ENCODE data around the gene GFOD2.
"Not testable (repeated sequence)": the region's sequence is repeated elsewhere in the genome, so short reads cannot be mapped to it uniquely, and the experiment has no call there.

Gene GFOD2

GRCh38 chr16:67719048-67719777, at the start of gene GFOD2:
TSS of gene GFOD2 (minus strand) at chr16:67719316. CDS start at chr16:67685715, 33,601 bp downstream.
- DNase-seq (ENCODE audit: low spot score), result peak; percentile 96
- peak within 1 kb of the TSS; percentile 98 for H3K4me3 Mint-ChIP-seq
- peaks cover 6% of the 10 kb centered on the region for H3K36me3 Mint-ChIP-seq (ENCODE audit: low read depth)
- H3K27ac Mint-ChIP-seq, result peak within 1 kb of the TSS; percentile 97
- H3K9me3 Mint-ChIP-seq, result no peaks in the 10 kb centered on the region
- H3K4me1 Mint-ChIP-seq (ENCODE audit: low read depth), result peaks cover 28% of the 10 kb centered on the region
- no peaks in the 10 kb centered on the region for H3K27me3 Mint-ChIP-seq (ENCODE audit: low read depth)

GRCh38 chr16:67767953-67768352, 48.8 kb upstream of the GFOD2 start:
- Mint-ChIP-seq H3K27me3 (ENCODE audit: low read depth) (no peaks in the 10 kb centered on the region), H3K4me3 (no peak overlapping the region), H3K9me3 (no peaks in the 10 kb centered on the region), H3K36me3 (ENCODE audit: low read depth) (peaks cover 24% of the 10 kb centered on the region), H3K4me1 (ENCODE audit: low read depth) (peaks cover under 1% of the 10 kb centered on the region), H3K27ac (no peak overlapping the region)
- DNase-seq (ENCODE audit: low spot score), result no peak

GRCh38 chr16:67766291-67766690, 47.2 kb upstream of the GFOD2 start:
- Mint-ChIP-seq H3K36me3 (ENCODE audit: low read depth) (peaks cover 18% of the 10 kb centered on the region), H3K4me1 (ENCODE audit: low read depth) (peaks cover 3% of the 10 kb centered on the region), H3K9me3 (no peaks in the 10 kb centered on the region), H3K27ac (no peak overlapping the region), H3K27me3 (ENCODE audit: low read depth) (no peaks in the 10 kb centered on the region), H3K4me3 (no peak overlapping the region)
- no peak for DNase-seq (ENCODE audit: low spot score)

GRCh38 chr16:67764158-67764667, 45.1 kb upstream of the GFOD2 start:
- H3K27me3 Mint-ChIP-seq (ENCODE audit: low read depth), result no peaks in the 10 kb centered on the region
- H3K9me3 Mint-ChIP-seq, result no peaks in the 10 kb centered on the region
- H3K27ac Mint-ChIP-seq, result no peak overlapping the region
- no peak for DNase-seq (ENCODE audit: low spot score)
- peaks cover 14% of the 10 kb centered on the region for H3K4me1 Mint-ChIP-seq (ENCODE audit: low read depth)
- no peak overlapping the region for H3K4me3 Mint-ChIP-seq
- peaks cover 9% of the 10 kb centered on the region for H3K36me3 Mint-ChIP-seq (ENCODE audit: low read depth)

GRCh38 chr16:67763066-67763465, 44.0 kb upstream of the GFOD2 start:
- H3K4me3 Mint-ChIP-seq, result no peak overlapping the region
- H3K4me1 Mint-ChIP-seq (ENCODE audit: low read depth), result peaks cover 14% of the 10 kb centered on the region
- no peaks in the 10 kb centered on the region for H3K27me3 Mint-ChIP-seq (ENCODE audit: low read depth)
- no peak overlapping the region for H3K27ac Mint-ChIP-seq
- DNase-seq (ENCODE audit: low spot score), result no peak
- no peaks in the 10 kb centered on the region for H3K9me3 Mint-ChIP-seq
- peaks cover 9% of the 10 kb centered on the region for H3K36me3 Mint-ChIP-seq (ENCODE audit: low read depth)

GRCh38 chr16:67762385-67762784, 43.3 kb upstream of the GFOD2 start:
- H3K27ac Mint-ChIP-seq, result no peak overlapping the region
- peaks cover 9% of the 10 kb centered on the region for H3K36me3 Mint-ChIP-seq (ENCODE audit: low read depth)
- H3K27me3 Mint-ChIP-seq (ENCODE audit: low read depth), result no peaks in the 10 kb centered on the region
- DNase-seq (ENCODE audit: low spot score), result no peak
- H3K4me1 Mint-ChIP-seq (ENCODE audit: low read depth), result peaks cover 14% of the 10 kb centered on the region
- no peak overlapping the region for H3K4me3 Mint-ChIP-seq
- H3K9me3 Mint-ChIP-seq, result no peaks in the 10 kb centered on the region

GRCh38 chr16:67761924-67762323, 42.8 kb upstream of the GFOD2 start:
- Mint-ChIP-seq H3K4me3 (no peak overlapping the region), H3K27ac (no peak overlapping the region), H3K36me3 (ENCODE audit: low read depth) (peaks cover 9% of the 10 kb centered on the region), H3K4me1 (ENCODE audit: low read depth) (peaks cover 14% of the 10 kb centered on the region), H3K9me3 (no peaks in the 10 kb centered on the region), H3K27me3 (ENCODE audit: low read depth) (no peaks in the 10 kb centered on the region)
- no peak for DNase-seq (ENCODE audit: low spot score)

- Mint-ChIP-seq H3K27me3 (ENCODE audit: low read depth) (no peaks in the 10 kb centered on the region), H3K4me3 (no peak overlapping the region), H3K27ac (peak overlapping the region; percentile 3), H3K4me1 (ENCODE audit: low read depth) (peaks cover 14% of the 10 kb centered on the region), H3K36me3 (ENCODE audit: low read depth) (peaks cover 4% of the 10 kb centered on the region), H3K9me3 (no peaks in the 10 kb centered on the region)
- no peak for DNase-seq (ENCODE audit: low spot score)
Measured at GRCh38 chr16:67760956-67761230, 41.8 kb upstream of the GFOD2 start.

GRCh38 chr16:67760206-67760955, 41.3 kb upstream of the GFOD2 start:
- Mint-ChIP-seq H3K27me3 (ENCODE audit: low read depth) (no peaks in the 10 kb centered on the region), H3K4me3 (no peak overlapping the region), H3K4me1 (ENCODE audit: low read depth) (peaks cover 14% of the 10 kb centered on the region), H3K27ac (no peak overlapping the region), H3K9me3 (no peaks in the 10 kb centered on the region), H3K36me3 (ENCODE audit: low read depth) (peaks cover 4% of the 10 kb centered on the region)
- DNase-seq (ENCODE audit: low spot score), result no peak

- H3K27me3 Mint-ChIP-seq (ENCODE audit: low read depth), result no peaks in the 10 kb centered on the region
- no peak for DNase-seq (ENCODE audit: low spot score)
- no peak overlapping the region for H3K27ac Mint-ChIP-seq
- peaks cover 14% of the 10 kb centered on the region for H3K4me1 Mint-ChIP-seq (ENCODE audit: low read depth)
- H3K36me3 Mint-ChIP-seq (ENCODE audit: low read depth), result peaks cover 4% of the 10 kb centered on the region
- H3K4me3 Mint-ChIP-seq, result no peak overlapping the region
- H3K9me3 Mint-ChIP-seq, result no peaks in the 10 kb centered on the region
Measured at GRCh38 chr16:67758966-67759365, 39.9 kb upstream of the GFOD2 start.

GRCh38 chr16:67758006-67758405, 38.9 kb upstream of the GFOD2 start:
- no peaks in the 10 kb centered on the region for H3K27me3 Mint-ChIP-seq (ENCODE audit: low read depth)
- H3K4me3 Mint-ChIP-seq, result no peak overlapping the region

GRCh38 chr16:67752641-67753040, 33.5 kb upstream of the GFOD2 start:
- H3K36me3 Mint-ChIP-seq (ENCODE audit: low read depth), result no peaks in the 10 kb centered on the region
- H3K4me3 Mint-ChIP-seq, result no peak overlapping the region
- no peak for DNase-seq (ENCODE audit: low spot score)
- H3K4me1 Mint-ChIP-seq (ENCODE audit: low read depth), result no peaks in the 10 kb centered on the region
- no peaks in the 10 kb centered on the region for H3K27me3 Mint-ChIP-seq (ENCODE audit: low read depth)
- H3K9me3 Mint-ChIP-seq, result no peaks in the 10 kb centered on the region
- no peak overlapping the region for H3K27ac Mint-ChIP-seq

More at GRCh38 chr16:67758006-67758405, 38.9 kb upstream of the GFOD2 start:
- H3K4me1 Mint-ChIP-seq (ENCODE audit: low read depth), result peaks cover 14% of the 10 kb centered on the region
- no peak overlapping the region for H3K27ac Mint-ChIP-seq
- no peak for DNase-seq (ENCODE audit: low spot score)
- H3K36me3 Mint-ChIP-seq (ENCODE audit: low read depth), result peaks cover 3% of the 10 kb centered on the region
- H3K9me3 Mint-ChIP-seq, result no peaks in the 10 kb centered on the region

GRCh38 chr16:67751331-67751730, 32.2 kb upstream of the GFOD2 start:
- not testable (repeated sequence) for H3K27ac Mint-ChIP-seq; H3K4me3 Mint-ChIP-seq; H3K4me1 Mint-ChIP-seq (ENCODE audit: low read depth); H3K36me3 Mint-ChIP-seq (ENCODE audit: low read depth); DNase-seq (ENCODE audit: low spot score); H3K9me3 Mint-ChIP-seq; H3K27me3 Mint-ChIP-seq (ENCODE audit: low read depth)

- DNase-seq (ENCODE audit: low spot score), result no peak
- no peak overlapping the region for H3K4me3 Mint-ChIP-seq
- no peaks in the 10 kb centered on the region for H3K9me3 Mint-ChIP-seq
- no peaks in the 10 kb centered on the region for H3K36me3 Mint-ChIP-seq (ENCODE audit: low read depth)
- no peaks in the 10 kb centered on the region for H3K27me3 Mint-ChIP-seq (ENCODE audit: low read depth)
- H3K4me1 Mint-ChIP-seq (ENCODE audit: low read depth), result no peaks in the 10 kb centered on the region
- no peak overlapping the region for H3K27ac Mint-ChIP-seq
Measured at GRCh38 chr16:67750466-67750865, 31.4 kb upstream of the GFOD2 start.

Measured in T-helper 2 cell treated with Interferon-gamma antibody and Interleukin-4, amounts not matched to agents 5 μg/mL and 100 μg/mL, for 36 hours (primary cell).